SK-N-MC (cell line): ENCODE results near the gene IQCB1.
A peak's percentile ranks its signal among the peaks of the same experiment; 100 is the strongest.

Experiments
- DNase-seq: peaks from one replicate; pipeline ENCODE4 v3.0.0-alpha.2; 2011; ENCODE audit warnings: low read depth, low spot score
- H3K27ac ChIP-seq: fragments of 200-600 bp; sonication (generic); 2 replicates; pipeline ENCODE4 v1.5.1; 2016; ENCODE audit warnings: mixed run types
- H3K36me3 ChIP-seq: fragments of 200-600 bp; sonication (generic); 2 replicates; pipeline ENCODE4 v1.6.1; 2017; ENCODE audit warnings: antibody characterized with exemption, low read length, mixed read lengths; ENCODE audit not compliant: insufficient read depth
- H3K4me3 ChIP-seq: fragments of 200-600 bp; sonication (generic); 2 replicates; pipeline ENCODE4 v1.5.1; 2016
- H3K9ac ChIP-seq: fragments of 200-600 bp; sonication (generic); 2 replicates; pipeline ENCODE4 v1.8.0; 2017; ENCODE audit warnings: mixed run types, mixed read lengths; ENCODE audit not compliant: insufficient read length
- H3K9me3 ChIP-seq: fragments of 200-600 bp; sonication (generic); 2 replicates; pipeline ENCODE4 v1.6.1; 2017; ENCODE audit warnings: low read depth, mild to moderate bottlenecking, antibody characterized with exemption, low read length, moderate library complexity, mixed read lengths
- EZH2 ChIP-seq: fragments of 200-600 bp; sonication (generic); IDR thresholded peaks from one replicate; pipeline ENCODE4 v1.6.1; 2017; ENCODE audit warnings: antibody characterized with exemption
- FOXP2 ChIP-seq: optimal IDR thresholded peaks from 2 replicates; pipeline ENCODE3; 2011; ENCODE audit warnings: mild to moderate bottlenecking, moderate library complexity; ENCODE audit not compliant: insufficient read depth; ENCODE audit errors: extremely low read length, control extremely low read depth
- POLR2AphosphoS5 ChIP-seq: IDR thresholded peaks from 2 replicates; pipeline ENCODE4 v1.6.1; 2012; ENCODE audit warnings: mild to moderate bottlenecking, low read depth, low read length, borderline replicate concordance

The IQCB1 gene

GRCh38 chr3:121757812-121758545 lies 76.9 kb downstream of the IQCB1 start:
- Histone ChIP-seq H3K9me3 (no peaks in the 10 kb centered on the region), H3K36me3 (no peaks in the 10 kb centered on the region), H3K9ac (no peak overlapping the region), H3K4me3 (no peak overlapping the region), H3K27ac (no peak overlapping the region)
- TF ChIP-seq EZH2 (no peak), FOXP2 (no peak), POLR2AphosphoS5 (no peak)
- no peak for DNase-seq

- TF ChIP-seq FOXP2: no peak
- TF ChIP-seq EZH2: no peak
- TF ChIP-seq POLR2AphosphoS5: no peak
- no peaks in the 10 kb centered on the region for H3K9me3 ChIP-seq
- no peak overlapping the region for H3K9ac ChIP-seq
- no peaks in the 10 kb centered on the region for H3K36me3 ChIP-seq
- H3K4me3 ChIP-seq: no peak overlapping the region
- no peak overlapping the region for H3K27ac ChIP-seq
- no peak for DNase-seq
These were observed 77.6 kb downstream of the IQCB1 start for GRCh38 chr3:121757087-121757811.

GRCh38 chr3:121752772-121753171 lies 82.1 kb downstream of the IQCB1 start:
- no peak overlapping the region for H3K9ac ChIP-seq
- no peak overlapping the region for H3K4me3 ChIP-seq
- no peak for TF ChIP-seq EZH2
- TF ChIP-seq POLR2AphosphoS5: no peak
- TF ChIP-seq FOXP2: no peak
- no peak overlapping the region for H3K27ac ChIP-seq
- no peak for DNase-seq
- no peaks in the 10 kb centered on the region for H3K9me3 ChIP-seq
- H3K36me3 ChIP-seq: no peaks in the 10 kb centered on the region

DNA sequence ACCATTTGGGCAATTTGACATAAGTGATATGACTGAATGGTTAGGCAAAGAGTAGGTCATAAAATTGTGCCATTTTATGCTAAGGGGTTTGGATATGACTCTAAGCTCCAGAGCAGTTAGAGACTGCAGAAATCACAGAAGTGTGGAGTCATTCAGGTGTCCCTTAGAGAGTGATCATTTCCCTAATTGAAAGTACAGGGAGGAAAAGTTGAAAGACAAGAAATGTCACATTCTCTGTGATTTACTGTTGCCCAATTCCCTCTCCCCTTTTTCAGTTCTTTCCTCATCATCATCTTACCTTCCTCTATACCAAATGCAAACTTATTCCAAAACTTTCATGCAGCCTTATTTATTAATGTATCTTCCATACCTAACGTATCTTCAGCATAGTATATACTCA lies 82.6 kb downstream of the IQCB1 start:
- no peak overlapping the region for H3K27ac ChIP-seq
- no peak overlapping the region for H3K4me3 ChIP-seq
- TF ChIP-seq POLR2AphosphoS5: no peak
- no peak for TF ChIP-seq EZH2
- no peak for TF ChIP-seq FOXP2
- H3K9ac ChIP-seq: no peak overlapping the region
- no peaks in the 10 kb centered on the region for H3K9me3 ChIP-seq
- no peaks in the 10 kb centered on the region for H3K36me3 ChIP-seq
- no peak for DNase-seq

GRCh38 chr3:121750087-121750415 lies 84.8 kb downstream of the IQCB1 start:
- TF ChIP-seq FOXP2 (no peak), EZH2 (no peak), POLR2AphosphoS5 (no peak)
- no peak for DNase-seq
- Histone ChIP-seq H3K9ac (peak overlapping the region; percentile 78), H3K36me3 (no peaks in the 10 kb centered on the region), H3K9me3 (no peaks in the 10 kb centered on the region), H3K27ac (no peak overlapping the region), H3K4me3 (peak overlapping the region; percentile 87)

DNA sequence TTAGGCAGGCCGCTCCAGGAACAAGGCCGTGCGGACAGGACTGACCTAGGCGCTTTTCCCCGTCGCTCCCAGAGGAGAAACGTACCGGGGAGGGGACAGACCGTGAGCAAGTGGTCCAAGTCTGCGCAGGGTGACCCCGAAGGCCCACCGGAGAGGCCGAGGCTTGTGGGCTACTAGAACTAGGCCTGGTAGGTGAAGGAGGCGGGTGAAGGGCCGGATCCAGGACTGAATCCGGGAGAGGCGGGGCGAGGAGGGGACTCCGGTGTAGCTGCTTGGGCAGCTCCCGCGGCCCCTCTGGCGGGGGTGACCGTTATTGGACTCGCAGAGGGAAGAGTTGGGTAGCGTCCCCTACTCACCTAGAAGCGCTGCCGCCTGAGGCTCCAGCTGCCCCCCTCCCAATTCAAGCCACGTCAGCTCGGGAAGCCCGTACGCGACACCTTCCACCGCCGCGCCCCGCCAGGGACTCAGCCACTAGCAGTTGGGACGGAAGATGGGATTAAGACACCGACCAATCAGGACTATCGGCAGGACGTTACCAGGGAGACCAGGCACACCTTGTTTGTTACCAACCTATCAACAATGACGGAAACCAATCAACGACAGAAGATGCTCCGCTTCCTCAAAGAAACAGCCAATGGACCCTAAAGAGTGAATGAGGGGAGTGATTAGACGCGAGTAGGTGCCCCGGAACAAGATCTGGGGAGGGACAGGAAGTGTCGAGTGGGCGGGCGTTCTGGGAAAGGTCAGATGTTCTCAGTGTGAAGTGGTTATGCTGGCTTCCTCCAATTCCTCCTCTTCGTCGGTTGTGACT lies 85.4 kb downstream of the IQCB1 start, which contains the start of gene GOLGB1:
Gene GOLGB1, minus strand, starts transcription at position 466 of the 811 bp plus-strand sequence. CDS start 18,770 bp downstream, outside the sequence.
- TF ChIP-seq EZH2 (no peak), POLR2AphosphoS5 (peak; percentile 89), FOXP2 (peak; percentile 74)
- DNase-seq: peak; percentile 98
- Histone ChIP-seq H3K36me3 (no peaks in the 10 kb centered on the region), H3K9me3 (no peaks in the 10 kb centered on the region), H3K4me3 (peak within 1 kb of the TSS; percentile 87), H3K9ac (peak within 1 kb of the TSS; percentile 78), H3K27ac (no peak within 1 kb of the TSS)

- TF ChIP-seq POLR2AphosphoS5 (no peak), FOXP2 (no peak), EZH2 (no peak)
These were observed 86.1 kb downstream of the IQCB1 start for GRCh38 chr3:121748680-121749275.

More at GRCh38 chr3:121748680-121749275, 86.1 kb downstream of the IQCB1 start:
- Histone ChIP-seq H3K36me3 (no peaks in the 10 kb centered on the region), H3K9ac (peak overlapping the region; percentile 77), H3K9me3 (no peaks in the 10 kb centered on the region), H3K4me3 (peak overlapping the region; percentile 87), H3K27ac (no peak overlapping the region)
- no peak for DNase-seq
